GM23338 (cell line): ENCODE data around the gene SEMA6B.

Experiments used
- CTCF ChIP-seq, 2 experiments: fragments of 200-600 bp in 1 of 2; sonication (generic) in 1 of 2; conservative IDR thresholded peaks; 2 replicates each; pipeline versions ENCODE4 v1.5.1 to v1.6.1; 2016 to 2017; ENCODE audit warnings: antibody characterized with exemption in 2 of 2, low read depth in 2 of 2, mild to moderate bottlenecking in 2 of 2, moderate library complexity in 1 of 2
- EZH2 ChIP-seq: fragments of 200-600 bp; sonication (generic); IDR thresholded peaks from one replicate; pipeline ENCODE4 v1.8.0; 2017; ENCODE audit warnings: antibody characterized with exemption, mild to moderate bottlenecking, low read depth; ENCODE audit not compliant: unreplicated experiment
- EZH2phosphoT487 ChIP-seq: fragments of 200-600 bp; sonication (generic); IDR thresholded peaks from one replicate; pipeline ENCODE4 v1.8.1; 2018; ENCODE audit warnings: antibody characterized with exemption; ENCODE audit not compliant: unreplicated experiment
- POLR2AphosphoS5 ChIP-seq: IDR thresholded peaks from 2 replicates; pipeline ENCODE4 v1.6.1; 2016; ENCODE audit warnings: antibody characterized with exemption, low read depth
- REST ChIP-seq: IDR thresholded peaks from one replicate; pipeline ENCODE4 v1.6.1; 2018; ENCODE audit warnings: antibody characterized with exemption; ENCODE audit not compliant: unreplicated experiment

DNA sequence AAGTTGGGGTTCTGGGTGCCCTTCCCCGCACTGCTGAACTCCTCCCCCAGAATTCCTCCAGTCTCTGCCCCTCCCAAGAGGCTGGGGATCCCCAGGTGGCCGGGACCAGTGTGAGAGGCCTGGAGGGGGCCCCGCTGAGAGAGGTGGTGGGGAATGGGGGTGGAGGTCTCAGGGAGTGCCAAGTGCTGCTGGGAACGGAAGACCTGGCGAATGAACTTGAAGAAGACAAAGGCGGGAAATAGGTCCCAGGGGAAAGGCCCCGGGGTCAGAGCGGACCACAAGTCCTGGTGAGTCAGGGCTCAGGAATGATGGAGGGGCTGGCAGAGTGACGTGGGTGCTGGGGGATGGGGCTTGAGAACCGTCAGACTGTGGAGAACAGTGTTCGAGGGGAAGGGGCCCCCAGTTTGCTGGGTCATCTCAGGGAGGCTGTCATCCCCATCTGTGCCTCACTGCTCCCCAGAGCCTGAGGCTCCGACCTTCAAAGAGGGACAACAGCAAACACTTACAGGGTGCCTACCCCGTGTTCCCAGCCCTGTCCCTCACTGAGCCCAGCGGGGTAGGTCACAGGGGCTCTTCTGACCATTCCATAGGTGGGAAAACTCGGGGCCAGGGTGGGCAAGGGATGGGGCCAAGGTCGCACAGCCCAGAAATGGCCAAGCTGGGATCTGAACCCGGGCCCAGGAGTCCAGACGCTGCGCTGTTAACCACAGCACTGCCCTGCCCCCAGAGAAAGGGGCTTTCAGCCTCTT, 16.0 kb upstream of the SEMA6B start:
- TF ChIP-seq CTCF (conservative IDR thresholded peaks at IDR 0.05; ENCODE audit: low read depth in 2 of 2) (no peak), REST (no peak), EZH2 (no peak), EZH2phosphoT487 (no peak), POLR2AphosphoS5 (no peak)
